ENCODE results near the gene CHN2.
"Not testable (repeated sequence)": the region's sequence is repeated elsewhere in the genome, so short reads cannot be mapped to it uniquely, and the experiment has no call there.

Gene CHN2

GRCh38 chr7:29255906-29256692, 61.5 kb downstream of the CHN2 start:
- DNase-seq (ENCODE audit: low read depth in 2 of 2) = no peak

- DNase-seq (ENCODE audit: low read depth in 2 of 2) = no peak
Measured at GRCh38 chr7:29256693-29257002, 62.1 kb downstream of the CHN2 start.

GRCh38 chr7:29258951-29259350, 64.4 kb downstream of the CHN2 start:
- no peak for DNase-seq (ENCODE audit: low read depth in 2 of 2)

DNA sequence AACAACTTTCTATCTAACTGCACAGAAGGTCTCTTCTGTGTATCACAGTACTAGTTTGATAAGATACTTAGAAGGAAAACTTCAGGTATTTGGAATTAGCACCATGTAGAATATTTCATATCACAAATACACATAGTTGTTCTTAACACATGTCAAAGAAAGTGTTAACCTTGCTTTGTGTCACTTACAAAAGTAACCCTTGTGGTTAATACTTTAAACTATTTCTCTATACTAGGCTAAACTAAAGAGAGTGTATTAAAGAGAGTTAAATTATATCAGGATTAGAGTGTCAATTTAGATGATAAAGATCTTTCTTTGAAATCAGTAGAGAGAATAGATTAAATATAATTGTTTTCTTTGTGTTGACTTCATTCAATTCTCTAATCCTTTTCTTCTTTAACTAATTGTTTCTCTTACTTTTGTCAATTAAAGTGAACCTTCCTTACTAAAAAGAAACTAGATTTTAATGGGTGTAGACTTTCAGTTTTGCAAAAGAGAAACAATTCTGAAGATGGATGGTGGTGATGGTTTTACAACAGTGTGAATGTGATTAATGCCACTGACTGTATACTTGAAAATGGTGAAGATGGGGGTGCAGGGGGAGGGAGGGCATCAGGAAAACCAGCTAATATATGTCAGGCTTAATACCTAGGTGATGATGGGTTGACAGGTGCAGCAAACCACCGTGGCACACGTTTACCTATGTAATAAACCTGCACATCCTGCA, 67.8 kb downstream of the CHN2 start:
- DNase-seq (ENCODE audit: low read depth in 2 of 2) = no peak

DNA sequence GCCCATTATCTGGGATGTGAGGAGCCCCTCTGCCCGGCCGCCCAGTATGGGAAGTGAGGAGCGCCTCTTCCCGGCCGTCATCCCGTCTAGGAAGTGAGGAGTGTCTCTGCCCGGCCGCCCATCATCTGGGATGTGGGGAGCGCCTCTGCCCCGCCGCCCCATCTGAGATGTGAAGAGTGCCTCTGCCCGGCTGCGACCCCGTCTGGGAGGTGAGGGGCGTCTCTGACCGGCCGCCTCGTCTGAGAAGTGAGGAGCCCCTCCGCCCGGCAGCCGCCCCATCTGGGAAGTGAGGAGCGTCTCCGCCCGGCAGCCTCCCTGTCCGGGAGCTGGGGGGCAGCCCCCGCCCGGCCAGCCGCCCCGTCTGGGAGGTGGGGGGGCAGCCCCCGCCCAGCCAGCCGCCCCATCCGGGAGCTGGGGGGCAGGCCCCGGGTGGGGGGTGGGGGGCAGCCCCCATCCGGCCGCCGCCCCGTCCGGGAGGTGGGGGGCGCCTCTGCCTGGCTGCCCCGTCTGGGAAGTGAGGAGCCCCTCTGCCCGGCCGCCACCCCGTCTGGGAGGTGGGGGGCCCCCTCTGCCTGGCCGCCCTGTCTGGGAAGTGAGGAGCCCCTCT, 69.1 kb downstream of the CHN2 start:
- not testable (repeated sequence) for DNase-seq (ENCODE audit: low read depth in 2 of 2)

GRCh38 chr7:29265208-29265923, 70.8 kb downstream of the CHN2 start:
- no peak for DNase-seq (ENCODE audit: low read depth in 2 of 2)

- no peak for DNase-seq (ENCODE audit: low read depth in 2 of 2)
Measured at GRCh38 chr7:29269935-29270334, 75.4 kb downstream of the CHN2 start.

- DNase-seq (ENCODE audit: low read depth in 2 of 2) = no peak
Measured at GRCh38 chr7:29270594-29271318, 76.2 kb downstream of the CHN2 start.

- no peak for DNase-seq (ENCODE audit: low read depth in 2 of 2)
Measured at GRCh38 chr7:29271319-29271658, 76.7 kb downstream of the CHN2 start.

DNA sequence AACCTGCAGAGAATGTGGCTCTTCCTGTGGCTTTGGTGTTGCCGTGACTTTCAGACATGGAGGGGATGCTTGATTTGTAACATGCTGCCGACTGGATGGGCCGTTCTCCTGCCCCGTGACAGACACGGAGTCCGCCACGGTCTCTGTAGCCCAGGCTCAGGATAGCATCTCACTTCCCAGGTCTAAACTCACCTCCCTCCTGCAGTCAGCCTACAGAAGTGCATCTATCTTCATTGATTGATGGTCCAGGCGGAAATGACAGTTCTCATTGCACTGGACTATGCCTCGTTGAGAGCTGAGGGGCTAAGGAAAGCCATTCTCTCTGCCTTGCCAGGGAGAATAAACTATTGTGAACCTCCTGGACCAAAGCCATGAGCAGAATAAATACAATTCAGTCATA, 77.5 kb downstream of the CHN2 start:
- DNase-seq (ENCODE audit: low read depth in 2 of 2) = no peak

- no peak for DNase-seq (ENCODE audit: low read depth in 2 of 2)
Measured at GRCh38 chr7:29274146-29275017, 79.8 kb downstream of the CHN2 start.

- DNase-seq (ENCODE audit: low read depth in 2 of 2) = no peak
Measured at GRCh38 chr7:29275018-29275318, 80.4 kb downstream of the CHN2 start.

GRCh38 chr7:29275493-29275892, 80.9 kb downstream of the CHN2 start:
- no peak for DNase-seq (ENCODE audit: low read depth in 2 of 2)

GRCh38 chr7:29276199-29276598, 81.6 kb downstream of the CHN2 start:
- DNase-seq (ENCODE audit: low read depth in 2 of 2) = no peak

- DNase-seq (ENCODE audit: low read depth in 2 of 2) = no peak
Measured at GRCh38 chr7:29276806-29277205, 82.2 kb downstream of the CHN2 start.

GRCh38 chr7:29277436-29278215, 83.1 kb downstream of the CHN2 start:
- DNase-seq (ENCODE audit: low read depth in 2 of 2) = no peak

DNA sequence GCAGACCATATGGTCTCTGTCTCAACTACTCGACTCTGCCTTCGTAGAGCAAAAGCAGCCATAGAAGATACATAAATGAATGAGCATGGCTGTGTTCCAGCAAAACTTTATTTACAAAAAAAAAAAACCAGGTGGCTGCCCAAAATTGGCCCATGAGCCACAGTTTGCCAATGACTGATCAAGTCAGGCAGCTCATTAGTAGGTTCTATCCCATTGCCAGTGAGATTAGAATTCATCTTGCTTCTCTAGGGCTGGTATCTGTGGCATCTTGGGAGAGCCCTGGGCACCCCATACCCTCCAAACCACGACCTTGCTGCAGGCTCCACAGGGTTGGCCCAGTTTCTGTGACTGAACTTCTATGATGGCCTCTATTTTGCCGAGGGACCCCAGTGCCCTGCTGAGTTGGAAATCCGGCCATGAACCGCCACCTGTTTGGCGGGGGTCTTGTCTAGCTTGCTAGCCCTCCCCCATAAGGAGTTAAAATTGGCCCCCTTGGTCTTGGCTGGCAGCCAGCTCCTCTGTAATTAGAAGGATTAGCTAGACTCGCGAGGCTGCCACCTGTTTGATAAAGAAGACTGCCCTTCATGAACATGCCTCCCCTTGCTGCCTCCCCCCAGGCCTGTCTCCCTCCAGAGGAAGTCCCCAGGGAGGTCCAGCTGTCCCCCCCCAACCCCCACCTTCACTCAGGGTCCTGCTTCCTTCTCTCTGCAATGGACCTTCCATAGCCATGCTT, 83.9 kb downstream of the CHN2 start:
- DNase-seq (ENCODE audit: low read depth in 2 of 2) = no peak

- no peak for DNase-seq (ENCODE audit: low read depth in 2 of 2)
Measured at GRCh38 chr7:29281782-29282541, 87.4 kb downstream of the CHN2 start.

Data from stimulated activated CD4-positive, alpha-beta T cell treated with anti-CD3 and anti-CD28 coated beads, Interleukin-12 subunit alpha, Interleukin-12 subunit beta, amount 100 ng/mL, for 24 hours (primary cell).